HG02610 (cell line): ENCODE results near the gene C18orf54.
"Not testable (repeated sequence)": the region's sequence is repeated elsewhere in the genome, so short reads cannot be mapped to it uniquely, and the experiment has no call there.

Experiments
- ATAC-seq: cut with Tn5 transposase; IDR thresholded peaks from one replicate; pipeline ENCODE4 v1.9.1; 2021; ENCODE audit warnings: mild to moderate bottlenecking, moderate library complexity; ENCODE audit not compliant: unreplicated experiment

The C18orf54 gene

GRCh38 chr18:54386800-54387495 lies 29.2 kb downstream of the C18orf54 start:
- ATAC-seq, result not testable (repeated sequence)

GRCh38 chr18:54387631-54388030 lies 29.9 kb downstream of the C18orf54 start:
- ATAC-seq, result no peak

DNA sequence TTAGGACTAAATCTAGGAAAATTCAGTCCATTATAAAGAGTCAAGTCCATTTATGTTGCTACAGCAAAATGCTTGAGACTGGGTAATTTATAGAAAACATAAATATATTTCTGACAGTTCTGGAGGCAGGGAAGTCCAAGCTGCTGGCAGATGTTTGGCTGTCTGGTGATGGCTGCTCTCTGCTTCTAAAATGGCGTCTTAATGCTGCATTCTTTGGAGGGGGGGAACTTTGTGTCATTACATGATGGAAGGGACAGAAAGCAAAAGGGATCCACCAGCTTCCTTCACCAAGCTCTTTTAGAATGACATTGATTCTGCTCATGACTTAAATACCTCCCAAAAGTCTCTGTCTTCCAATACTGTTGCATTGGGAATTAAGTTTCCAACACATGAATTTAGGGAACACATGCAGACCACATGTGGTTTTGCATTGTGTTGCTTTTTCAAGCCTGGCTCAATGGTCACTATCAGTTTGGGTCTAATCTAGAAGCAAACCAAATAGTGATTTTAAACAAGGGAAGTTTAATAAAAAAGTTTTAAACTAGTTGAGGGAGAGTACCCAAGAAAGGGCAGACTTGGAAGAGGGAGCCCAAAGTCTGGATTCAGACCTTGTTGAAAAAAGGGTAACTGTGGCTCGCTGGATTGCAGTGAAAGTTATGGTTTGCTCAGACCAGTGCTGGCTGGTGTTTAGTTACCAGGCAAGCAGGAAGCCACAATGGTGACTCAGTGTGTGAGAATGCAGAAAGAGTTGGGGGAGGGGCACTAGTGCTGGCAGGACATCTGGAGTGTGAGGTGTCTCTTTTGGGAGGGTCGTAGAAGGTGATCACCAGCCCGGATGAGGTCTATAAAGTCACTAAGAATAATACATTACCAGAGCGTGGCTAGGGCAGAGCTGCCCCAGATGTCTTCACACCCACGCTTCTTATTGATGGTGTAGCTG lies 30.8 kb downstream of the C18orf54 start:
- peak; percentile 91 for ATAC-seq

DNA sequence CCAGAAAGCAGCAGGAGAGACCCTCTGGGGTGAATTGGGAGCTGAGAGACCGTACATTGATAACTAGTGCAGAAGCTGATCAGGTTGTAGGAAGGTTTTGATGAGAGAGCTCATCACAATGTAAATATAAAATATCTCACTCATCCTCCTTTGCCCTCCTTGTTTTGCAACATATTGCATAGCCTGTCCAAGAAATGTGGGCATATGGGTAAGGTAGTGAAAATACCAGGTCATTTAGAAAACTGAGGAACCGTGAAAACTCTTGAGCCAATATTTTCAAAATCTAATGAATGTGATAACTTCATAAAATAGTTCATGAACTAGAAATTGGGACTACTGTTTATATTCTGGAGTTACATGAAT lies 31.4 kb downstream of the C18orf54 start:
- no peak for ATAC-seq

DNA sequence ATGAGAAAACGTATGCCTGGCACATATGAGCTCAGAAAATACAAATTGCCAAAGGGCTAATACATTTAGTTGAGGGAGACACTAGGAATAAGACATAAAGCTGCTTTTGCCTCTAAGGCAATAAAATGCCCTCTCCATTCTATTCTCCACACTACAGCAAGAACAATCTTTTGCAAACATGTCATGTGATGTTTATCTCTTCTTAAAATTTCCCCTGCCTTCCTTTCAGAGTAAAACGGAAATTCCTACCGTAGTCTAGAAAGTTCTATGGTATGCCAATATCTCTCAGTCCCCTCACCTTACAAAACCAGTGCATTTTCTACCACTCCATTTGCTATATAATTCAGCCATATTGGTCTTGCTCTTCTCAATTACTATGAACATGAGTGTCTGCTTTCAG lies 33.1 kb downstream of the C18orf54 start:
- ATAC-seq, result no peak

GRCh38 chr18:54392543-54393023 lies 34.9 kb downstream of the C18orf54 start:
- ATAC-seq, result peak; percentile 57

- no peak for ATAC-seq
These were observed 36.1 kb downstream of the C18orf54 start for GRCh38 chr18:54393648-54394294.

DNA sequence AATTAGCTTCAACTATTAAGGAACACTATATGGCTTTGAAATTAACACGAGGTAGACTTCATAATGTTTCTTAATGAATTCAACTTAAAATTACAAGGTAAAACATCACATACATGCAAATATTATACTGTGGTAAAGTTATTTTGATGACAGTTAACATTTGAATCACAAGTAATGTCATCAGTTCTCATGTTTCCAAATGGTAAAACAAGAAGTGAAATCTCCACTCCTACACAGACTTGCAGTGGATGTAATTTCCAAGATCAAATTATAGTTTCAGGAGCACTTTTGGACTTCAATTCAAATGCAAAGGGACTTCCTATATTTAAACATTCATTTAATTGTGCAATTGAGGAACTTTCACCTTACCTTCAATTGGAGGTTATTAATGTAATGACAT lies 39.1 kb downstream of the C18orf54 start:
- ATAC-seq, result no peak

- no peak for ATAC-seq
These were observed 47.6 kb downstream of the C18orf54 start for GRCh38 chr18:54405290-54405689.

GRCh38 chr18:54411781-54412180 lies 54.1 kb downstream of the C18orf54 start:
- no peak for ATAC-seq

DNA sequence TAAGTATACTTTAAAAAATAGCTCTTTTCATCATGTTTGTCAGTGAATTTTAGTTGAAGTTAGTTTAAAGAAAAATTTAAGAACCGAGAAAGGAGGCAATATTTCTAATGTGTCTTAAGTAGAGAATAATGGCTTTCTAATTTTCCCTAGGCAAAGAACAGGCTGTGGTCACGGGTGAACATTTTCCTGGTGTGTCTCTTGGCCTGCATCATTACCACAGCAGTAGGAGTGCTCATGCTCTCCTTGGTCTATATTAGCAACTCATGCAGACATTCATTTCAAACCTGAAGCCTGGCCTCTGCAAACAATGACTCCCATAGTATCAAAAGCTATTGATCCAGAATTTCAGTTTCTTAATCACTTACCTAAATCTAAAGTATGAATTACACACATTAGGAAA lies 57.4 kb downstream of the C18orf54 start:
- ATAC-seq, result no peak

GRCh38 chr18:54416436-54416835 lies 58.7 kb downstream of the C18orf54 start:
- no peak for ATAC-seq

DNA sequence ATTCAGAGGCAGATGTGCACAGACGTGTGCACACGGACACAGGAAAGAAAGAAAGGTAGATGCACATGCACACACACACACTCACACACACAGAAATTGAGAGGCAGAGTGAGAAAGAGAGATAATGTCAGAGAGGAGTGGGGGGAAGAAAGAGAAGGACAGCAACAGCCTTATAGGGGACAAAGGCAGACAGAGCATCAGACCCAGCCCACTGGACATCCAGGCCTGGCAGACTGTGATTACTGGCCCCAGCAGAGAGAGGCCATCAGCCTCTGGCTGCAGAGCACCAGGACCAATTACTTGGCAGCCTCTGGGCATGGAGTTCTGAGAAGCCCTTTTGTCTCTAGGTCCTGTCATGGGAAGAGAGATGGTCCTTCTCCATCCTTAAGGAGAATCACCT lies 66.1 kb downstream of the C18orf54 start:
- no peak for ATAC-seq

- ATAC-seq, result no peak
These were observed 68.5 kb downstream of the C18orf54 start for GRCh38 chr18:54426085-54426665.
